ENCODE measurements around the gene ADAM10.

ADAM10 gene

GRCh38 chr15:58549013-58549784 is 200.3 kb downstream of the ADAM10 start:
- WGBS: 83% methylated on average over 12 of the region's 12 CpGs
- H3K27ac ChIP-seq (ENCODE audit: low read depth, low read length): no peak overlapping the region
- H3K9ac ChIP-seq (ENCODE audit: low read depth, low read length): no peak overlapping the region
- H3K9me3 ChIP-seq (ENCODE audit: insufficient read depth, low read depth, low read length): no peaks in the 10 kb centered on the region
- no peak overlapping the region for H3K4me3 ChIP-seq (ENCODE audit: low read length)
- H3K36me3 ChIP-seq (ENCODE audit: insufficient read depth, low read length): no peaks in the 10 kb centered on the region
- peaks cover 6% of the 10 kb centered on the region; the same call in 1 of the 2 replicates for H3K4me1 ChIP-seq (ENCODE audit: insufficient read depth, low read length)
- H3K27me3 ChIP-seq (ENCODE audit: insufficient read depth, low read length): no peaks in the 10 kb centered on the region

GRCh38 chr15:58548308-58549012 is 201.0 kb downstream of the ADAM10 start:
- peaks cover 6% of the 10 kb centered on the region; the same call in 1 of the 2 replicates for H3K4me1 ChIP-seq (ENCODE audit: insufficient read depth, low read length)
- no peaks in the 10 kb centered on the region for H3K27me3 ChIP-seq (ENCODE audit: insufficient read depth, low read length)
- no peaks in the 10 kb centered on the region for H3K9me3 ChIP-seq (ENCODE audit: insufficient read depth, low read depth, low read length)
- H3K36me3 ChIP-seq (ENCODE audit: insufficient read depth, low read length): no peaks in the 10 kb centered on the region
- no peak overlapping the region for H3K4me3 ChIP-seq (ENCODE audit: low read length)
- WGBS: 89% methylated on average over 26 of the region's 26 CpGs
- H3K9ac ChIP-seq (ENCODE audit: low read depth, low read length): no peak overlapping the region
- no peak overlapping the region for H3K27ac ChIP-seq (ENCODE audit: low read depth, low read length)

- peaks cover 6% of the 10 kb centered on the region; the same call in 1 of the 2 replicates for H3K4me1 ChIP-seq (ENCODE audit: insufficient read depth, low read length)
Observed at GRCh38 chr15:58547628-58548307, 201.7 kb downstream of the ADAM10 start.

GRCh38 chr15:58546635-58547627 is 202.6 kb downstream of the ADAM10 start:
- Histone ChIP-seq H3K4me1 (ENCODE audit: insufficient read depth, low read length) (peaks cover 3% of the 10 kb centered on the region; the same call in 1 of the 2 replicates), H3K27me3 (ENCODE audit: insufficient read depth, low read length) (no peaks in the 10 kb centered on the region), H3K27ac (ENCODE audit: low read depth, low read length) (no peak overlapping the region), H3K9me3 (ENCODE audit: insufficient read depth, low read depth, low read length) (no peaks in the 10 kb centered on the region), H3K9ac (ENCODE audit: low read depth, low read length) (no peak overlapping the region), H3K4me3 (ENCODE audit: low read length) (no peak overlapping the region), H3K36me3 (ENCODE audit: insufficient read depth, low read length) (no peaks in the 10 kb centered on the region)
- WGBS: 92% methylated on average over 13 of the region's 13 CpGs

More at GRCh38 chr15:58547628-58548307, 201.7 kb downstream of the ADAM10 start:
- Histone ChIP-seq H3K27me3 (ENCODE audit: insufficient read depth, low read length) (no peaks in the 10 kb centered on the region), H3K4me3 (ENCODE audit: low read length) (no peak overlapping the region), H3K9me3 (ENCODE audit: insufficient read depth, low read depth, low read length) (no peaks in the 10 kb centered on the region), H3K36me3 (ENCODE audit: insufficient read depth, low read length) (no peaks in the 10 kb centered on the region), H3K27ac (ENCODE audit: low read depth, low read length) (no peak overlapping the region), H3K9ac (ENCODE audit: low read depth, low read length) (no peak overlapping the region)
- 95% methylated on average over 8 of the region's 9 CpGs for WGBS

GRCh38 chr15:58546066-58546591 is 203.4 kb downstream of the ADAM10 start:
- no peaks in the 10 kb centered on the region for H3K27me3 ChIP-seq (ENCODE audit: insufficient read depth, low read length)
- no peaks in the 10 kb centered on the region for H3K36me3 ChIP-seq (ENCODE audit: insufficient read depth, low read length)
- no peak overlapping the region for H3K4me3 ChIP-seq (ENCODE audit: low read length)
- H3K9ac ChIP-seq (ENCODE audit: low read depth, low read length): no peak overlapping the region
- 94% methylated on average over 9 of the region's 9 CpGs for WGBS
- H3K4me1 ChIP-seq (ENCODE audit: insufficient read depth, low read length): no peaks in the 10 kb centered on the region
- no peaks in the 10 kb centered on the region for H3K9me3 ChIP-seq (ENCODE audit: insufficient read depth, low read depth, low read length)
- no peak overlapping the region for H3K27ac ChIP-seq (ENCODE audit: low read depth, low read length)

- H3K36me3 ChIP-seq (ENCODE audit: insufficient read depth, low read length): no peaks in the 10 kb centered on the region
- 0 out of 2 replicates have a peak, but pooled peaks cover 2% of the 10 kb centered on the region for H3K4me1 ChIP-seq (ENCODE audit: insufficient read depth, low read length)
- no peaks in the 10 kb centered on the region for H3K27me3 ChIP-seq (ENCODE audit: insufficient read depth, low read length)
- H3K4me3 ChIP-seq (ENCODE audit: low read length): no peak overlapping the region
- H3K27ac ChIP-seq (ENCODE audit: low read depth, low read length): no peak overlapping the region
- no peaks in the 10 kb centered on the region for H3K9me3 ChIP-seq (ENCODE audit: insufficient read depth, low read depth, low read length)
- 94% methylated on average over 18 of the region's 18 CpGs for WGBS
- H3K9ac ChIP-seq (ENCODE audit: low read depth, low read length): no peak overlapping the region
Observed at GRCh38 chr15:58545307-58546065, 204.0 kb downstream of the ADAM10 start.

GRCh38 chr15:58544756-58545155 is 204.8 kb downstream of the ADAM10 start:
- WGBS: 91% methylated on average over 5 of the region's 5 CpGs
- no peak overlapping the region for H3K9ac ChIP-seq (ENCODE audit: low read depth, low read length)
- no peaks in the 10 kb centered on the region for H3K27me3 ChIP-seq (ENCODE audit: insufficient read depth, low read length)
- H3K36me3 ChIP-seq (ENCODE audit: insufficient read depth, low read length): no peaks in the 10 kb centered on the region
- no peak overlapping the region for H3K27ac ChIP-seq (ENCODE audit: low read depth, low read length)
- H3K9me3 ChIP-seq (ENCODE audit: insufficient read depth, low read depth, low read length): no peaks in the 10 kb centered on the region
- 0 out of 2 replicates have a peak, but pooled peaks cover 2% of the 10 kb centered on the region for H3K4me1 ChIP-seq (ENCODE audit: insufficient read depth, low read length)
- no peak overlapping the region for H3K4me3 ChIP-seq (ENCODE audit: low read length)

GRCh38 chr15:58543664-58544335 is 205.7 kb downstream of the ADAM10 start:
- Histone ChIP-seq H3K36me3 (ENCODE audit: insufficient read depth, low read length) (no peaks in the 10 kb centered on the region), H3K27ac (ENCODE audit: low read depth, low read length) (no peak overlapping the region), H3K4me1 (ENCODE audit: insufficient read depth, low read length) (0 out of 2 replicates have a peak, but pooled peaks cover 2% of the 10 kb centered on the region), H3K9me3 (ENCODE audit: insufficient read depth, low read depth, low read length) (no peaks in the 10 kb centered on the region), H3K27me3 (ENCODE audit: insufficient read depth, low read length) (no peaks in the 10 kb centered on the region), H3K4me3 (ENCODE audit: low read length) (no peak overlapping the region), H3K9ac (ENCODE audit: low read depth, low read length) (no peak overlapping the region)
- 93% methylated on average over 17 of the region's 17 CpGs for WGBS

- Histone ChIP-seq H3K4me3 (ENCODE audit: low read length) (no peak overlapping the region), H3K9me3 (ENCODE audit: insufficient read depth, low read depth, low read length) (no peaks in the 10 kb centered on the region), H3K9ac (ENCODE audit: low read depth, low read length) (no peak overlapping the region), H3K4me1 (ENCODE audit: insufficient read depth, low read length) (0 out of 2 replicates have a peak, but pooled peaks cover 2% of the 10 kb centered on the region), H3K27me3 (ENCODE audit: insufficient read depth, low read length) (no peaks in the 10 kb centered on the region), H3K27ac (ENCODE audit: low read depth, low read length) (no peak overlapping the region), H3K36me3 (ENCODE audit: insufficient read depth, low read length) (no peaks in the 10 kb centered on the region)
- 87% methylated on average over 22 of the region's 22 CpGs for WGBS
Observed at GRCh38 chr15:58541410-58542087, 208.0 kb downstream of the ADAM10 start.
